KMS-11 (cell line): ENCODE measurements around the gene ITGAD.
A peak's percentile ranks its signal among the peaks of the same experiment; 100 is the strongest.

Source experiments
- H2AFZ ChIP-seq: fragments of 200-600 bp; sonication (generic); 2 replicates; pipeline ENCODE4 v1.6.1; 2016; ENCODE audit warnings: antibody characterized with exemption, mixed run types, low read depth
- H3K27ac ChIP-seq: fragments of 200-600 bp; sonication (generic); 2 replicates; pipeline ENCODE4 v1.6.1; 2016; ENCODE audit warnings: mild to moderate bottlenecking, mixed run types
- H3K27me3 ChIP-seq: fragments of 200-600 bp; sonication (generic); 2 replicates; pipeline ENCODE4 v1.6.1; 2017; ENCODE audit warnings: mild to moderate bottlenecking, low read depth, mixed run types, moderate library complexity; ENCODE audit not compliant: insufficient read depth
- H3K36me3 ChIP-seq: fragments of 200-600 bp; sonication (generic); 2 replicates; pipeline ENCODE4 v1.6.1; 2017; ENCODE audit warnings: mild to moderate bottlenecking, mixed run types; ENCODE audit not compliant: insufficient read depth
- H3K4me1 ChIP-seq: fragments of 200-600 bp; sonication (generic); 2 replicates; pipeline ENCODE4 v1.6.1; 2016; ENCODE audit warnings: mild to moderate bottlenecking, low read depth, mixed run types; ENCODE audit not compliant: poor library complexity, severe bottlenecking
- H3K4me2 ChIP-seq: fragments of 200-600 bp; sonication (generic); 2 replicates; pipeline ENCODE4 v1.7.0; 2016; ENCODE audit warnings: mild to moderate bottlenecking, mixed run types
- H3K4me3 ChIP-seq: fragments of 200-600 bp; sonication (generic); IDR thresholded peaks from 2 replicates; pipeline ENCODE4 v1.6.1; 2017; ENCODE audit warnings: low read depth, low read length, mixed read lengths; ENCODE audit not compliant: insufficient read depth
- H3K79me2 ChIP-seq: fragments of 200-600 bp; sonication (generic); 2 replicates; pipeline ENCODE4 v1.6.1; 2016; ENCODE audit warnings: low read depth, mixed run types; ENCODE audit not compliant: insufficient read depth
- H3K9ac ChIP-seq: fragments of 200-600 bp; sonication (generic); 2 replicates; pipeline ENCODE4 v1.6.1; 2016; ENCODE audit warnings: mild to moderate bottlenecking, mixed run types
- H4K20me1 ChIP-seq: fragments of 200-600 bp; sonication (generic); 2 replicates; pipeline ENCODE4 v1.6.1; 2016; ENCODE audit warnings: mild to moderate bottlenecking, mixed run types; ENCODE audit not compliant: insufficient read depth
- TF ChIP-seq, protein P1 (sequence below): fragments of 200-600 bp; sonication (generic); conservative IDR thresholded peaks from 2 replicates; pipeline ENCODE4 v1.6.1; 2017; ENCODE audit warnings: low read depth, mild to moderate bottlenecking, antibody characterized with exemption, low read length, moderate library complexity, mixed read lengths

Gene ITGAD

DNA sequence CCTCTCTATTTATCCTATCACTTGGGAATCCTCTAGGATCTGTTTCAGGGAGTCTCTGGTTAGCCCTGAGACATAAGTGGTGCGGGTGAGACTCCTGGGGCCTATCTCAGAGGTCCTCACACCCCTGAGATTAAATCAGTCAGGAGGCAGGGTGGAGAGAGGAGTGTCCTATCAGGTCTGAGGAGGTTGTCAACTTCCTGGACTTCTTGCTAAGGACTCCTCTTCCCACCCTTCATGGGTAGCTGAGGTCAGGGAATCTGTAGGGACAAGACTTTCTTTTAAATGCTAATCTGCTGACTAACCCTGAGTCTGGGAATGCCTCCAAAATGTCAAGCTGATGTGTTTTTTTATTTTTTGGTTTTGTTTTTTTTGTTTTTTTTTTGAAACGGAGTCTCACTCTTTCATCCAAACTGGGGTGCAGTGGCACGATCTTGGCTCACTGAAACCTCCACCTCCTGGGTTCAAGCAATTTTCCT lies 59.5 kb downstream of the ITGAD start:
- H3K4me1 ChIP-seq = peaks cover 13% of the 10 kb centered on the region
- H3K27ac ChIP-seq = no peak overlapping the region
- no peak overlapping the region for H2AFZ ChIP-seq
- no peak overlapping the region for H3K9ac ChIP-seq
- TF ChIP-seq, protein P1, sequence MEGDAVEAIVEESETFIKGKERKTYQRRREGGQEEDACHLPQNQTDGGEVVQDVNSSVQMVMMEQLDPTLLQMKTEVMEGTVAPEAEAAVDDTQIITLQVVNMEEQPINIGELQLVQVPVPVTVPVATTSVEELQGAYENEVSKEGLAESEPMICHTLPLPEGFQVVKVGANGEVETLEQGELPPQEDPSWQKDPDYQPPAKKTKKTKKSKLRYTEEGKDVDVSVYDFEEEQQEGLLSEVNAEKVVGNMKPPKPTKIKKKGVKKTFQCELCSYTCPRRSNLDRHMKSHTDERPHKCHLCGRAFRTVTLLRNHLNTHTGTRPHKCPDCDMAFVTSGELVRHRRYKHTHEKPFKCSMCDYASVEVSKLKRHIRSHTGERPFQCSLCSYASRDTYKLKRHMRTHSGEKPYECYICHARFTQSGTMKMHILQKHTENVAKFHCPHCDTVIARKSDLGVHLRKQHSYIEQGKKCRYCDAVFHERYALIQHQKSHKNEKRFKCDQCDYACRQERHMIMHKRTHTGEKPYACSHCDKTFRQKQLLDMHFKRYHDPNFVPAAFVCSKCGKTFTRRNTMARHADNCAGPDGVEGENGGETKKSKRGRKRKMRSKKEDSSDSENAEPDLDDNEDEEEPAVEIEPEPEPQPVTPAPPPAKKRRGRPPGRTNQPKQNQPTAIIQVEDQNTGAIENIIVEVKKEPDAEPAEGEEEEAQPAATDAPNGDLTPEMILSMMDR = no peak
- H3K79me2 ChIP-seq = peaks cover 19% of the 10 kb centered on the region
- no peak overlapping the region for H3K4me2 ChIP-seq
- no peaks in the 10 kb centered on the region for H3K36me3 ChIP-seq
- no peak overlapping the region for H3K4me3 ChIP-seq
- no peaks in the 10 kb centered on the region for H3K27me3 ChIP-seq
- H4K20me1 ChIP-seq = no peaks in the 10 kb centered on the region

DNA sequence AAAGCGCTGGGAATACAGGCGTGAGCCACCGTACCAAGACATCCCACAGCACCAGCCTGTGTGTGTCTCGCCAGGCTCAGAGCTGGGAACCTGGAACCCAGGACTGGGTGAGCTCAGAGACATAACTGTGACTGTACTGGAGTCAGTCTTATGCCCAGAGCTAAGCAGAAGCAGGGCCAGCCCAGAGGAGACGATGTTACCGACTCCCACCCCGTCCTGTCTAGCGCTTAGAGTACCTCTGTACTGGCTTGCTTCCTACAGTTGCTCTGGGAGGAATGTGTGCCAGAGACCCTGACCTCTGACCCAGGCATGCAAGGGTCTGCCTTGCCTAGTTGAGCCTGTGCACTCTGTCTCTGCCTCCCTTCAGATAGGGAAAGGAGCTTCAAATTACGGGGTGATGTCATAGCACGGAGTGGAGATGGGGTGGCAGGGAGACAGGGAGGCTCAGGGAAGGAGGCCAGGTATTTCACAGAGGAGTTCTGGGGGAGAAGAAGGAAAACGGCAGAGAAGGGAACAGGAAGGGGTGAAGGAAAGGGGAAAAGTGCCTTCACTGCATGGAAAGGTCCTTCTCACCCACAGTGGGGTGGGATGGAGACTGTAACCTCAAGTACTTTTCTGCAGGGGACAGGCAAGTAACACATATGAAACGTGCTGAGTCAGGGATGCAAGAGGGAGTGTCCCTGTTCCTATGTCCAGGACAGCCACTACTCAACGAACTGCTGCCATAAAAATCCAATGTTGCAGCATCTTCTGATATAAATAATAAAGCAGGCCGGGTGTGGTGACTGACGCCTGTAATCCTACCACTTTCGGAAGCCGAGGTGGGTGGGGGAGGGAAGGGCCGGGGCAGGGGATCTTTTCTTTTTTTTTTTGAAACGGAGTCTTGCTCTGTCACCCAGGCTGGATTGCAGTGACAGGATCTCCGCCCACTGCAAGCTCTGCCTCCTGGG lies 60.4 kb downstream of the ITGAD start:
- no peak overlapping the region for H3K4me2 ChIP-seq
- H3K9ac ChIP-seq = no peak overlapping the region
- no peaks in the 10 kb centered on the region for H3K27me3 ChIP-seq
- no peak overlapping the region for H3K4me3 ChIP-seq
- TF ChIP-seq, protein P1 = no peak
- H2AFZ ChIP-seq = no peak overlapping the region
- H3K79me2 ChIP-seq = peaks cover 27% of the 10 kb centered on the region
- H3K36me3 ChIP-seq = no peaks in the 10 kb centered on the region
- H4K20me1 ChIP-seq = no peaks in the 10 kb centered on the region
- H3K27ac ChIP-seq = no peak overlapping the region
- peaks cover 13% of the 10 kb centered on the region for H3K4me1 ChIP-seq

DNA sequence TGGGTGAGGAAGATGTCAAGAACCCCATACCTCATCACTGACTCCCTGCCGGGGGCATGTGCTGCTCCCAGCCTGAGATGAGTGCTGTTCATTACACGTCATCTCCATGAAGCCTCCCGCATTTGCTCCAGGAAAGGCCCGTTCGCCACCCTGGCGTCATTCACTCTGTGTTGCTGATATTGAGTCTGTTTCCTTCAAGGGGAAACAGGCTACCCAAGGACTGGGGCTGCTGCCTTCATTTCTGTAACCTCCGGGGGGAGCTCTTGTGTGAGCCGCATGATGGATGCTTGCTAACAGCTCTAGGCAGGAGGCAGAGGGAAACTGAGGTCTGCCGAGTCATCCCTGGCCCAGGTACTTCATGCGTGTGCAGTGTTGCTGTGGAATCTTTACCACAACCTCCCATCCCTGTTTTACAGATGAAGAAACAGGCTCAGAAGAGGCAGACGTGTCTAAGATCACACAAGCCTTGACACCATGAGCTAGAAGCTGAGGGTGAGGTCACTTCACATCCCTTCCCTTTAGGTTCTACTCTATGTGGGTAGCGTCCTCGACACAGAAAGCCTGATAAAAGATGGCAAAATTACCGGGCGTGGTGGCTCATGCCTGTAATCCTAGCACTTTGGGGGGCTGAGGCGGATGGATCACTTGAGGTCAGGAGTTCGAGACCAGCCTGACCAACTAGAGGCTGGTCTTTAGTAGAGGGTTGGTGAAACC lies 62.6 kb downstream of the ITGAD start:
- Histone ChIP-seq H2AFZ (no peak overlapping the region), H3K79me2 (peaks cover 37% of the 10 kb centered on the region), H3K4me2 (no peak overlapping the region), H3K4me3 (no peak overlapping the region), H3K36me3 (no peaks in the 10 kb centered on the region), H4K20me1 (no peaks in the 10 kb centered on the region), H3K27ac (no peak overlapping the region), H3K4me1 (peaks cover 21% of the 10 kb centered on the region), H3K9ac (no peak overlapping the region), H3K27me3 (no peaks in the 10 kb centered on the region)
- TF ChIP-seq, protein P1 = peak; percentile 62

DNA sequence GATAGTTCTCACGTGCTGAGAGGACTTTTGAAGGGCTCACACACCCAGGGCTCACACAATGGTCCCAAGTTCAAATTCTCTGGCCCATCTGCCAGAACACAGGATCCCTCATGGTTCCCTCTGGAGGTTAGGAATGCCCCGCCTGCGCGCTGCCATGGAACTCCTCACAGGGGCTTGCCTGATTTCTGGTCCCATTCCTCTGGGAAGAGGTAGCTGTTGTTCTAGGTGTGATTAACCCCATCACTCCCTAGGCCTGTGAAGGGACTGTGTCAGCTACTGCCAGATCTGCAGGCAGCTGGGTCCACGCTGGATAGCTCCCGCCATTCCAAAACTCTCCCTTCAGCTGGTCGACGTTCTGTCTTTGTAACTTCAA lies 63.8 kb downstream of the ITGAD start:
- H3K4me2 ChIP-seq = peak overlapping the region; percentile 86; the same call in 1 of the 2 replicates
- H4K20me1 ChIP-seq = no peaks in the 10 kb centered on the region
- peaks cover 24% of the 10 kb centered on the region for H3K4me1 ChIP-seq
- TF ChIP-seq, protein P1 = no peak
- H3K36me3 ChIP-seq = no peaks in the 10 kb centered on the region
- no peak overlapping the region for H3K4me3 ChIP-seq
- H3K27me3 ChIP-seq = no peaks in the 10 kb centered on the region
- H3K27ac ChIP-seq = no peak overlapping the region; the same call in 1 of the 2 replicates
- H2AFZ ChIP-seq = no peak overlapping the region
- H3K9ac ChIP-seq = no peak overlapping the region
- peaks cover 40% of the 10 kb centered on the region for H3K79me2 ChIP-seq
